DOHH2 (cell line): Measurements from ENCODE around the gene CAMKV.
"Not testable (repeated sequence)": the region's sequence is repeated elsewhere in the genome, so short reads cannot be mapped to it uniquely, and the experiment has no call there.

Source experiments
- H3F3A ChIP-seq: fragments of 200-600 bp; sonication (generic), shearing (Covaris generic); 2 replicates; pipeline ENCODE4 v1.6.0; 2016; ENCODE audit warnings: antibody characterized with exemption, mild to moderate bottlenecking; ENCODE audit not compliant: control insufficient read depth, insufficient read depth
- H3K27ac ChIP-seq: fragments of 200-600 bp; sonication (generic); 2 replicates; pipeline ENCODE4 v1.5.1; 2014; ENCODE audit warnings: low read depth, mild to moderate bottlenecking, low read length, moderate library complexity
- H3K27me3 ChIP-seq: fragments of 200-600 bp; sonication (generic); 2 replicates; pipeline ENCODE4 v1.6.1; 2014; ENCODE audit warnings: mild to moderate bottlenecking, low read length, mixed read lengths; ENCODE audit not compliant: control insufficient read depth
- H3K36me3 ChIP-seq: fragments of 200-600 bp; sonication (generic); 2 replicates; pipeline ENCODE4 v1.6.1; 2014; ENCODE audit warnings: mild to moderate bottlenecking, low read length, moderate library complexity, mixed read lengths; ENCODE audit not compliant: control insufficient read depth
- H3K4me1 ChIP-seq: fragments of 200-600 bp; sonication (generic); 2 replicates; pipeline ENCODE4 v1.6.1; 2014; ENCODE audit warnings: mild to moderate bottlenecking, low read length, mixed read lengths; ENCODE audit not compliant: control insufficient read depth
- H3K4me2 ChIP-seq: fragments of 200-600 bp; sonication (generic); 2 replicates; pipeline ENCODE4 v1.6.0; 2014; ENCODE audit warnings: mild to moderate bottlenecking, low read length, moderate library complexity
- H3K4me3 ChIP-seq: fragments of 200-600 bp; sonication (generic); 2 replicates; pipeline ENCODE4 v1.5.1; 2014; ENCODE audit warnings: mild to moderate bottlenecking, low read length, mixed read lengths
- H3K79me2 ChIP-seq: fragments of 200-600 bp; sonication (generic); 2 replicates; pipeline ENCODE4 v1.6.1; 2014; ENCODE audit warnings: mild to moderate bottlenecking, low read length, mixed read lengths; ENCODE audit not compliant: control insufficient read depth
- H3K9me2 ChIP-seq: fragments of 200-600 bp; sonication (generic); replicated peaks from 2 replicates; pipeline ENCODE4 v1.6.1; 2014; ENCODE audit warnings: mild to moderate bottlenecking, low read length, mixed read lengths; ENCODE audit not compliant: control insufficient read depth
- H3K9me3 ChIP-seq: fragments of 200-600 bp; sonication (generic); 2 replicates; pipeline ENCODE4 v1.6.1; 2014; ENCODE audit warnings: antibody characterized with exemption, low read length, mixed read lengths; ENCODE audit not compliant: control insufficient read depth, insufficient read depth
- H4K20me1 ChIP-seq: fragments of 200-600 bp; sonication (generic); 2 replicates; pipeline ENCODE4 v1.6.0; 2014; ENCODE audit warnings: low read depth, mild to moderate bottlenecking, antibody characterized with exemption, low read length, moderate library complexity; ENCODE audit not compliant: control insufficient read depth, insufficient read depth
- EZH2phosphoT487 ChIP-seq: fragments of 200-600 bp; sonication (generic); IDR thresholded peaks from 2 replicates; pipeline ENCODE4 v1.6.1; 2017; ENCODE audit warnings: borderline replicate concordance, mild to moderate bottlenecking, antibody characterized with exemption, low read length, moderate library complexity, mixed read lengths
- TF ChIP-seq, protein P1 (sequence below): fragments of 200-600 bp; sonication (generic); IDR thresholded peaks from one replicate; pipeline ENCODE4 v1.5.1; 2014; ENCODE audit warnings: antibody characterized with exemption, mild to moderate bottlenecking, low read depth, low read length; ENCODE audit not compliant: poor library complexity, severe bottlenecking

CAMKV gene

GRCh38 chr3:49869525-49870126, at the start of gene CAMKV:
CAMKV (minus strand) TSS chr3:49869906; CDS start chr3:49862388, 7,518 bp downstream.
- no peaks in the 10 kb centered on the region for H3K9me3 ChIP-seq
- TF ChIP-seq EZH2phosphoT487 = no peak
- TF ChIP-seq, protein P1, sequence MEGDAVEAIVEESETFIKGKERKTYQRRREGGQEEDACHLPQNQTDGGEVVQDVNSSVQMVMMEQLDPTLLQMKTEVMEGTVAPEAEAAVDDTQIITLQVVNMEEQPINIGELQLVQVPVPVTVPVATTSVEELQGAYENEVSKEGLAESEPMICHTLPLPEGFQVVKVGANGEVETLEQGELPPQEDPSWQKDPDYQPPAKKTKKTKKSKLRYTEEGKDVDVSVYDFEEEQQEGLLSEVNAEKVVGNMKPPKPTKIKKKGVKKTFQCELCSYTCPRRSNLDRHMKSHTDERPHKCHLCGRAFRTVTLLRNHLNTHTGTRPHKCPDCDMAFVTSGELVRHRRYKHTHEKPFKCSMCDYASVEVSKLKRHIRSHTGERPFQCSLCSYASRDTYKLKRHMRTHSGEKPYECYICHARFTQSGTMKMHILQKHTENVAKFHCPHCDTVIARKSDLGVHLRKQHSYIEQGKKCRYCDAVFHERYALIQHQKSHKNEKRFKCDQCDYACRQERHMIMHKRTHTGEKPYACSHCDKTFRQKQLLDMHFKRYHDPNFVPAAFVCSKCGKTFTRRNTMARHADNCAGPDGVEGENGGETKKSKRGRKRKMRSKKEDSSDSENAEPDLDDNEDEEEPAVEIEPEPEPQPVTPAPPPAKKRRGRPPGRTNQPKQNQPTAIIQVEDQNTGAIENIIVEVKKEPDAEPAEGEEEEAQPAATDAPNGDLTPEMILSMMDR = no peak
- peak within 1 kb of the TSS; percentile 64 for H3K4me3 ChIP-seq
- peaks cover 16% of the 10 kb centered on the region for H3K4me1 ChIP-seq
- no peaks in the 10 kb centered on the region for H3K9me2 ChIP-seq
- H4K20me1 ChIP-seq = no peaks in the 10 kb centered on the region
- H3K79me2 ChIP-seq = no peaks in the 10 kb centered on the region
- H3K4me2 ChIP-seq = peak within 1 kb of the TSS; percentile 82
- peaks cover 55% of the 10 kb centered on the region for H3K27me3 ChIP-seq
- no peaks in the 10 kb centered on the region for H3K36me3 ChIP-seq
- H3F3A ChIP-seq = no peaks in the 10 kb centered on the region
- H3K27ac ChIP-seq = no peak within 1 kb of the TSS

DNA sequence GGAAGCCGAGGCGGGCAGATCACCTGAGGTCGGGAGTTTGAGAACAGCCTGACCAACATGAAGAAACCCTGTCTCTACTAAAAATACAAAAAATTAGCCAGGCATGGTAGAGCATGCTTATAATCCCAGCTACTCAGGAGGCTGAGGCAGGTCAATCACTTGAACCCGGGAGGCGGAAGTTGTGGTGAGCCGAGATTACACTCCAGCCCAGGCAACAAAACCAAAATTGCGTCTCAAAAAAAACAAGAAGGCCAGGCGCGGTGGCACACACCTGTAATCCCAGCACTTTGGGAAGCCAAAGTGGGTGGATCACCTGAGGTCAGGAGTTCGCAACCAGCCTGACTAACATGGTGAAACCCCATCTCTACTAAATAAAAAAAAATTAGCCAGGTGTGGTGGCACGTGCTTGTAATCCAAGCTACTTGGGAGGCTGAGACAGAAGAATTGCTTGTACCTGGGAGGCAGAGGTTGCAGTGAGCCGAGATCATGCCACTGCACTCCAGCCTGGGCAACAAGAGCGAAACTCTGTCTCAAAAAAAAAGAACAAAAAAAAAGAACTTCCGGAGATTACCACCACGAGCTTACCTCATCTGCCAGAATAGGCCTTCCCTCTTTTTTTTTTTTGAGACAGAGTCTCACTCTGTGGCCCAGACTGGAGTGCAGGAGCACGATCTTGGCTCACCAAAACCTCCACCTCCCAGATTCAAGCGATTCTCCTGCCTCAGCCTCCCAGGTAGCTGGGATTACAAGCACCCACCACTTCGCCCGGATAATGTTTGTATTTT, 48.3 kb upstream of the CAMKV start:
- H3K27me3 ChIP-seq, H3K4me2 ChIP-seq, H3K27ac ChIP-seq, H3K9me2 ChIP-seq, H3K4me3 ChIP-seq, H3K9me3 ChIP-seq, H3F3A ChIP-seq, H4K20me1 ChIP-seq, H3K4me1 ChIP-seq, H3K36me3 ChIP-seq: not testable (repeated sequence)
- peaks cover 13% of the 10 kb centered on the region for H3K79me2 ChIP-seq

DNA sequence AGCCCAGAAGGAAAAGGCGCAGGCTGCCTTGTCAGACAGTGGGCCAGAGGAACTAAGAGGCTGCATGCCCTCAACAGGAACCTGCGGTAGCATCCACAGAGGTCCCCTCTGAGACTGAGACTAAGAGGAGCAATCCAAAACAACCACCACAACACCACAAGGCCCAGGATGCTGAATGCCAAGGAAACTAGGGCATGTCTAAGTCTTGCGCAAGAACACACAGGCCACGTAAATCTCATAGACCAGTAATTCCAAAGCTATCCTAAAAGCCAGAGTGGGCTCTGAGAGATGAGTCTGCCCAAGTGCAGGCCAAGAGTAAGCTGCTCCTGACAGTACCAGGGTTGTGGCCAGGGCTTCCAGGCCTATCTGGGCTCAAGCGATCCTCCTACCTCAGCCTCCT, 47.0 kb upstream of the CAMKV start:
- peaks cover 13% of the 10 kb centered on the region for H3K79me2 ChIP-seq
- no peaks in the 10 kb centered on the region for H4K20me1 ChIP-seq
- H3K27ac ChIP-seq = no peak overlapping the region
- TF ChIP-seq EZH2phosphoT487 = no peak
- TF ChIP-seq, protein P1 = no peak
- H3F3A ChIP-seq = 0 out of 2 replicates have a peak, but pooled peaks cover 3% of the 10 kb centered on the region
- no peaks in the 10 kb centered on the region for H3K9me2 ChIP-seq
- H3K36me3 ChIP-seq = peaks cover 11% of the 10 kb centered on the region
- H3K27me3 ChIP-seq = no peaks in the 10 kb centered on the region
- no peaks in the 10 kb centered on the region for H3K9me3 ChIP-seq
- no peak overlapping the region for H3K4me2 ChIP-seq
- H3K4me3 ChIP-seq = no peak overlapping the region
- no peaks in the 10 kb centered on the region for H3K4me1 ChIP-seq

DNA sequence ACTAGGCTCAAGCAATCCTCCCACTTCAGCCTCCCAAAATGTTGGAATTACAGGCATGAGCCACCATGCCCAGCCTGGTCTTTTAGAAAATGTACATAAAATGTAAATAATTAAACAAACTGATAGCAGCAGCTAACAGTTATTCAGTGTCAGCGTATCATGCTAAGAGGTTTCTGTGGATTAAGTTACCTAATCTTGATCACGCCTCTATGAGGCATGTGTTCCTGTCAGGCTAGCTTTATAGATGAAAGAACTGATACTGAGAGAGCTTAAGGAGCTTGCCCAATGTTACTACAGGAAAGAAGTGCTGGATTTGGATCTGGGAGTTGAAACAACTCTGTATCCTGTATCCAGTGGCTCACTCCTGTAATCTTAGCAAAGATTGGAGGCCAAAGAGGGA, 45.2 kb upstream of the CAMKV start:
- TF ChIP-seq, protein P1 = no peak
- TF ChIP-seq EZH2phosphoT487 = no peak
- H3F3A ChIP-seq = 0 out of 2 replicates have a peak, but pooled peaks cover 3% of the 10 kb centered on the region
- peaks cover 18% of the 10 kb centered on the region for H3K36me3 ChIP-seq
- no peaks in the 10 kb centered on the region for H3K4me1 ChIP-seq
- H3K27me3 ChIP-seq = no peaks in the 10 kb centered on the region
- no peak overlapping the region for H3K27ac ChIP-seq
- no peaks in the 10 kb centered on the region for H3K9me2 ChIP-seq
- no peaks in the 10 kb centered on the region for H4K20me1 ChIP-seq
- no peaks in the 10 kb centered on the region for H3K9me3 ChIP-seq
- H3K4me3 ChIP-seq = no peak overlapping the region
- peaks cover 13% of the 10 kb centered on the region for H3K79me2 ChIP-seq
- H3K4me2 ChIP-seq = no peak overlapping the region
